Measurements from ENCODE around the gene SELENOF.

The SELENOF gene

DNA sequence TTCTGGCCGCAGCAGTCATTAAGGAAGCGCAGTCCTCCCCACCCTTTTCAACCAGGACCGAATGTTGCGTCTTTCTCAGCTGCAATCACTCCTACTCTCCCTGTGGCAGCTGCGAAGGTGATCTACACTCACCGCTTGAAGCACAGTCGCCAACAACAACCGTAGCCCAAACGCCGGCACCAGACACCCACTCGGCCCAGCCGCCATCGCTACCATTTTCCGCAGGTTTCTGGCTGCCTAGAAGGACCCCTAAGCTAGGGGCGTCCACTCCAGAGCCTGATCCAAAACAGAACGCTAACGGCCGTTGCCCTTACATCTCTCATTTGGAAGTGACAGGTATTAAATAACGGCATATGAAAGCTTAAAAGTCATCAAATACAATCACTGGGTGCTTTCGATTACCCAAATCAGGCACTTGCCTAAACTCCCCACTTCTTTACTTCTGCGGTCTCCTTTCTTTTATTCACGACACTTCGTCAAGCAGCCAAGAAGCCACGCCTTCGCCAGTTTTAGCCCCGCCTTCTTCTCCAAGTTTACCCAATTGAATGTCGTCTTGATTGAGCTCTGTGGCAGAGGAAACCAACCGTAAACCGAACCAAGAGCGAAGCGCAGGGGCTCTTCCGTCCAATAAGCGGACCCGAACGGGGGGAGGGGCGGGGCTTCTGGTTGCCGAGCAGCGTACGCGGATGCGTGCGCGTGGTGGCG is at the start of gene SELENOF:
TSS of gene SELENOF (minus strand) at position 231 of the 705 bp plus-strand sequence. CDS start at position 216, 15 bp downstream.
- peak; percentile 99 for DNase-seq

DNA sequence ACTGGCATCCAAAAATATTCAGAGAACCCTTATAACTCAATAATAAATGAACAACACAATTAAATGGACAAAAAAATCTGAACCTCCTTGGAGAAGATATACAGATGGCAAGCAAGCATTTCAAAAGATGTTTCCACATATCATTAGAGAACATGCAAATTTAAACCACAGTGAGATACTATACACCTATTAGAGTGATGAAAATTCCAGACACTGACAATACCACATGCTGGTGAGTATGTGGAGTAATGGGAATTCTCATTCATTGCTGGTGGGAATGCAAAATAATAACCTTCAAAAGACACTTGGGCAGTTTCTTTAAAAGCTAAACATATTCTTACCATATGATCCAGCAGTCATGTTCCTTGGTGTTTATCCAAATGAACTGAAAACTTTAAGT is 46.6 kb upstream of the SELENOF start:
- no peak for DNase-seq

DNA sequence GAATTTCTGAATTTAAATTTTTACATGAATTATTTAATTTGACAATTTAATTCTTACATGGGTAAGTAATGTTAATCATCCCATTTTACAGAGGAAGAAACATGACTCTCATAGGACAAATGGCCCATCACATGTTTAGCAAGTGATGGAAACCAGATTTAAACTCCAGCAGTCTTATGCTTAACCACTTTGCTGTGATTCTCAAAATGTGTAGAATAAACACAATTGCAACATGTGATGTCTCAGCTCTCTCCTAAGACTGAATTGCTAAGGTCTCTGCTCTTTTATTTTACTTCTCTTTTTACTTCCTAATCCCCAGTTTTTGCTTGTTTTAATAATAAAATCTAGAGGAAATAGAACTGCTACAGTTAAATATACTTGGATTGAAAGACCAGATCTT is 43.3 kb upstream of the SELENOF start:
- DNase-seq: no peak

DNA sequence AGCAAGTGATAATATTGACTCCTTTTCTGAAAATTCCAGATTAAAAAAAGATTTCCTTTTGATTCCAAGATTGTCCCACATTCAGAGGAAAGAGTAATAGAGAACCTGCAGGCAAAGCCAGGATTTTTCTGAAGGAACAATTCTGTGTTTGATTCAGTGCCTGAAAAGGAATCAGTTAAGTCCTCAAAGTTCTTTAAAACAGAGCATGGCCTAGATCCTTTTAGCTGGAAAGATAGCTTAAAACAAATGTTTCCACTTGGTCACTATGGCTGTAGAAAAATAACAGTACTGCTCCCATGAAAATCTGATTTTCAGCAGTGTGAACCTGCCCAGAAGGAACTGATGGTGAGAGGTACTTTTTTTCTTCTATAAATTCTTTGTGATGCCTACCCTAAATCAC is 42.3 kb upstream of the SELENOF start:
- DNase-seq: no peak

DNA sequence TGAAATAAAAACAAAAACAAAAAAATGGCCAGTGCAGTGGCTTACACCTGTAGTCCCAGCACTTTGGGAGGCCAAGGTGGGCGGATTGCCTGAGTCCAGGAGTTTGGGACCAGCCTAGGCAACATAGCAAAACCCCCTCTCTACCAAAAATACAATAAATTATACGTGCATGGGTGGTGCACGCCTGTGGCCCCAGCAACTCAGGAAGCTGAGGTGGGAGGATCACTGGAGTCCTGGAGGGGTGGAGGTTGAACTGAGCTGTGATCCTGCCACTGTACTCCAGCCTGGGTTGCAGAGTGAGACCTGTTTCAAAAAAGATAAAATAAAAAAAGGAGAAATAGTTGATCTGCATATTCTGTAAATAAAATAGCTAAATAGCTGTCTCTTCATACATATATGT is 41.8 kb upstream of the SELENOF start:
- no peak for DNase-seq

DNA sequence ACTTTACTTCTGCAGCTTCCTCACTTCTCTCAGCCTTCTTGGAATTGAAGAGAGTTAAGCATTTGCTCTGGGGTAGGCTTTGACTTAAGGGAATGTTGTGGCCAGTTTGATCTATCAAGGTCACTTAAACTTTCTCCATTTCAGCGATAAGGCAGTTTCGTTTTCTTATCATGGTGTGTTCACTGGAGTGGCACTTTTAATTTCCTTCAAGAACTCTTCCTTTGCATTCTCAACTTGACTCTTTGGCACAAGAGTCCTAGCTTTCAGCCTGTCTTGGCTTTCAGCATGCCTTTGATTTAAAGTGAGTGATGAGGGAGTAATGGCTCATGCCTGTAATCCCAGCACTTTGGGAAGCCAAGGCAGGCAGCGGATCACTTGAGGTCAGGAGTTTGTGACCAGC is 39.2 kb upstream of the SELENOF start:
- DNase-seq: no peak

DNA sequence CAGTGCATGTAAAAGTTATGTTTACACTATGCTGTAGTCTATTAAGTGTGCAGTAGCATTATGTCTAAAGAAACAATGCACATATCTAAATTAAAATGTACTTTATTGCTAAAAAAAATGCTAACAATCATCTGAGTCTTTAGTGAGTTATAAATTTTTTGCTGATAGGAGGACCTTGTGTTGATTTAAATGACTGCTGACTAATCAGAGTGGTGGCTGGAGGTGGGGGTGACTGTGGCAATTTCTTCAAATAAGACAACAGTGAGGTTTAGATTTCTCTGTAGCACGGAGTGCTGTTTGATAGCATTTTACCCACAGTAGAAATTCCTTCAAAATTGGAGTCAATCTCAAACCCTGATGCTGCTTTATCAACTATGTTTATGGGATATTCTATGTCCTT is 37.5 kb upstream of the SELENOF start:
- no peak for DNase-seq

DNA sequence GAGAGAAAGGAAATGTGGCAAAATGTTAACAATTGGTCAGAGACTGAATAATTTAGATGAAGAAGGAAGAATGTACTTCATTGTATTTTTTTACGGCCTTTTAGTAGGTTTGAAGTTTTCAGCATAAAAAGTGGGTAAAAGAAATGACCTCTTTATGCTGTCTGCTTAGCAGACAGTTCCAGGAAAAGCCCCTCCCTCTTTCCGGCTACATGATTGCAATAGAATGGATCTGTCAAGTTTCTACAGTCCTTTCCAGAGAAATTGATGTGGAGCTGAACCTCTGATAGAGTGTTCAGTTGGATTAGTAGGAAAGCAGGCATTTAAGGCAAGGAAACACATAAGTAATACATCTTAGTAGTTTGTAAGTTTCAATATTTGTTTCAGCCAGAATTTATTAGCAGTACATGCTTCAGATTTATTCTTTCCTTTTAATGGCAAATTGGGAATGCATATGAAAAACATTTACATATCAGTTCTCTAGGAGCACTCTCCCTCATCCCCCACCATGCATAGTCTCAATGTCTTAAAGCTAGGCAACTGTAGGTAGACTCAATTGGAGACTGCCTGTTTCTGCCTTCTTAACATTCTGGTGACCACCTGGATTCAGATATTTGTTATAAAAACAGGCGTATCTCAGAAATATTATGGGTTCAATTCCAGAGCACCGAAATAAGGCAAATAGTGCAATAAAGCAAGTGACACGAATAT is 36.9 kb upstream of the SELENOF start:
- DNase-seq: no peak

DNA sequence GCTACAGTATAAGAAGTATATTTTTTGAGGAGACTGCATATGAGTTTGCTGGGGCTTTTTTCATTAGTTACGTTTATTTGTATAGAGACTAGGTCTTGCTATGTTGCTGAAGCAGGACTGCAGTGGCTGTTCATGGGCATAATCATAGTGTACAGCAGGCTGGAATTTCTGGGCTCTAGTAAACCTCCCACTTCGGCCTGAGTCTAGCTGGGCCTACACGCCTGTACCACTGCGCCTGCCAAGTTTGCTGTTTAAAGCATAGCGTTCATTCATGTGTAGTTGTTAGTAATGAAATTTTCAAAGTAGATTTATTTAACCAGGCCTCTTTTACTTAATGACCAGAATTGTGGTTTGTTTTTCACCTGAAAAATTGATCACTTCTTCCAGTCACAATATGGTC is 34.3 kb upstream of the SELENOF start:
- no peak for DNase-seq

DNA sequence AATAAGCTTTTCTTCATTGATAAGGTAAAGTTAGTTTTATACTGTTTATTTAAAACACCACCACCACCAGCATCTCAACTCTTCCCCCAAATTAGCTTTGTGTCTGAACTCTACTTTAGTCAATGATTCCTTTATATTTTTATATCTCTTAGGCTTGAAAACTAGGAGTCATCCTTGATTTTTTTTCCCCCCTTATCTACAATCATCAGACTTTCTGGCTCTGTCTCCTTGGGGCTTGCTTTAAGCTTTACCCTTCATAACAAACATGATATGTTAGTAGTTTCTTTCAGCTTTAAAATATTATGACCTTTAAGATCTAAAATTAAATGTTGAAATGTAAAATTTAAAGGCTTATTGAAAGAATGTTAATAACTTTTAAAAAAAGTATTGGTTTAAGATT is 28.8 kb upstream of the SELENOF start:
- no peak for DNase-seq

DNA sequence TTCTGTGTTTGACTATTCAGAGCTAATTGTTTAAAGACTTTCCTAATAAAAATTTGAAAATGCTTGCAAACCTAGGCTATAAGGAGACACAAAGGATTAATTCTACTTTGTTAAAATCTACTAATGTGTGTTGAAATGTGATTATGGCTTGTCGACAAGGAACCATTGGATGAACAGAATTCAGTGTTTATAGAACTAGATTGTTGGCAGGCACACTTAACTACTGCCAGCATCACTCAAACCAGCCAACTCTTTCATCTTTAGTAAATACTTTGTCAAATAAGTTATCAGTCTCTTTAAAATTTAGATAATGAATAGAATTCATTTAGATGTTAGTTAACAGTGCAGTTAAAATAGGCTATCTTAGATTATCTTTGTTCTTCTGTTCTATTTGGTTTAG is 28.1 kb upstream of the SELENOF start:
- no peak for DNase-seq

DNA sequence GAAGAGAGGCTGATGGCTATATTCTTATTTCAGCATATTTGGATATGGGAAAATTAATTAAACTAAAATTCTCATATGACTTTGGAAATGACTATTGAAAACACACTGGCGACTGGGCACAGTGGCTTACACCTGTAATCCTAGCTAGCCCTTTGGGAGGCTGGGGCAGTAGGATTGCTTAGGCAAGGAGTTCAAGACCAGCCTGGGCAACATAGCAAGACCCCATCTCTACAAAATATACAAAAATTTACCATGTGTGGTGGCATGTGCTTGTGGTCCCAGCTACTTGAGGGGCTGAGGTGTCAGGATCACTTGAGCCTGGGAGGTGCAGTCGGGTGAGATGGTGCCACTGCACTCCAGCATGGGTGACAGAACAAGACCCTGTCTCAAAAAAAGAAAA is 26.7 kb upstream of the SELENOF start:
- DNase-seq: no peak

DNA sequence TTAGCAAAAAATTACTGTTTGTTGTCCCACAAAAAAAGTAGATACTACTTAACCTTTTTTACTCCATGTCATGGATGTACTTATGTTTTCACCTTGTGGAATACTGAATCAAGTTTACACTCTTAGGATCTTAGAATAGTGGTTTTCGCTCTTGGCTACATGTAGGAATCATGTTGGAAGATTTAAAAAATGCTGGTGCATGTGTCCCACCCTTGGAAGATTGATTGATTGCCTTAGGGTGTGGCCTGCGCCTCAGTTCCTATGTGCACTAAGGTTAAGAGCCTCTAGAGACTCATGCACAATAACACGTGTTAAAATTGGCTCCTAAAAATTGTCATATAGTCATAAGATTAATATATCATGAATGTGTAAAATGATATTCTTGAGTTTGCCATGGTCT is 25.5 kb upstream of the SELENOF start:
- DNase-seq: no peak

DNA sequence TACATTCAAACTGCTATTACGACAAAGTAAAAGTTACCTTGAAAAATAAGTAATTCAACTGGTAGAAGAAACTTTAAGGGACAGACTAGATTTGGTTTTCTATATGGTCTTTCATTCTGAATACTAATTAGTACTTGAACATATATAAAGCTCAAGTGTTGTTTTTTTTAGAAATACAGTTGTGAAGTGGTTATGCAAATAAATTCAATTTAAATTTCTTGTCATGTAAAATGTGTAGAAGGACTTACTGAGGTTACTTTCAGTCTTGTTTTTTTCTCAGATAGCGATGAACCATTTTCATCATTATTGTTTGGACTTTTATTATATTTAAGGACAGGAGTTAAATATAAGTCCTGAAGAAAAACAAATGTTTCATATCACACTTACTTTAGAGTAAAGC is 24.9 kb upstream of the SELENOF start:
- no peak for DNase-seq

DNA sequence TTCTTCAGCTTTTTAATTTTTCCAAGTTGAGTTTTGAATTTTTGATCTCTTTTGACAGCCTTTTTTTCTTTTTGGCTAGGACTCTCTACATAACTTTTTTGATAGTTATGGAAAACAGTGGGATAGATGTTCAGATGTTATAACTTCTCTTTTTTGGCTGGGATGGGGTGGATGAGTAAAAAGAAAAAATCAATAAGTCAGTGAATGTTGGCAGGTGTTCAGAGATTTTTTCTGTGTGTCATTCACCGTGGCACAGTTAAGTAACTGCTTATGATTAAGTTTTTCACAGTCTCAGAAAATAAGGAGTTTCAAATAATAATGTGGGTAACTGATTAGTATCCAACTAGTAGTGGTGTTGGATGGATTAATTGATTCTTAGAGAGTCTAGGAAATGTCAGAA is 24.5 kb upstream of the SELENOF start:
- no peak for DNase-seq

DNA sequence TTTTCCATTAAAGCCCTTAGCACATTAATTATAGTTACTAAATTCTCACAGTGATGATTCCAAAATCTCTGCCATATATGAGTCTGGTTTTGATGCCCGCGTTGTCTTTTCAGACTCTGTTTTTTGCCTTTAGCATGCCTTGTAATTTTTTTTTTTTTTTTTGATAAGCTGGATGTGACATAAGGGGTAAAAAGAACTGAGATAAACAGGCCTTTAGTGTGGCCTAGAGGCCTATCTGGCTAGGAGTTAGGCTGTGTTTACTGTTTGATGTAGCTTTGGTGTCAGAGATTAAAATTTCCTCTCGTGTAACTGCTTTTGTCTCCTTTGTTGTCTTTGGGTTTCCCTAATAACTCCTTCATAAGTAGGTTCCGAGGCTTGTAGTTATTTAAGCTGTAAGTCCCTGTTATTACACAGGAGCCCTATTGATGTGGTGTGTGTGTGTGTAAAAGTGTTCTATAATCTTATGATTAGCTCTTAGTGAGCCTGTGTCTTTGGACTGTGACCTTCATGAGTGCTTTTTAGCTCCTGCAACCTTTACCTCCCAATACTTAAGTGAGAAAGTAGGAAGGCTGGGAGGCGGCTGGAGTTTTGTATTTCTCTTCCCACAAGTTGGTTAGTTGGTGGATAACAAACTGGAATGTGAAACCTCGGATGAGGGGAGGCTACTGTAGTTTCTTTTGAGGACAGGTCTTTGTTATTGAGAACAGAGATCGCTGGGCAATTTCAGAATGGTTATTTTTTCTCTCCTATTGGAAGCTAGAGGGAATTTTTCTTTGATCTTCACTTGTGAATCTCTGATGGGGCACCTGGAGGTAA is 19.8 kb upstream of the SELENOF start:
- DNase-seq: no peak

DNA sequence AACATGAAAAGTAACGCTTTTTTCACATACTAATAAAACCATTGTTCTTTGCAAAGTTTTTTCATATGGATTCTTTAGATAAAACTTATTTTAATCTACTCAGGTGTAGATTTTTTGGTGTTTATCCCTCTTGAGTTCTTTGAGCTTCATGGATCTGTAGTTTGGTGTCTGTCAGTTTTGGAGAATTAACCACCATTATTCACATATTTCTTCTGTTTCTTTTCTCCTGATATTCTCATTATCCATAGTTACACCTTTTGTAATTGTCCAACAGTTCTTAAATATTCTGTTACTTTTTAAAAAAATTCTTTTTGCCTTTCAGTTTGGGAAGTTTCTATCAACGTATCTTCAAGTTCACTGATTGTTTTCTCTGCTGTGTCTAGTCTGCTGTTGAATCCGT is 19.1 kb upstream of the SELENOF start:
- DNase-seq: no peak

DNA sequence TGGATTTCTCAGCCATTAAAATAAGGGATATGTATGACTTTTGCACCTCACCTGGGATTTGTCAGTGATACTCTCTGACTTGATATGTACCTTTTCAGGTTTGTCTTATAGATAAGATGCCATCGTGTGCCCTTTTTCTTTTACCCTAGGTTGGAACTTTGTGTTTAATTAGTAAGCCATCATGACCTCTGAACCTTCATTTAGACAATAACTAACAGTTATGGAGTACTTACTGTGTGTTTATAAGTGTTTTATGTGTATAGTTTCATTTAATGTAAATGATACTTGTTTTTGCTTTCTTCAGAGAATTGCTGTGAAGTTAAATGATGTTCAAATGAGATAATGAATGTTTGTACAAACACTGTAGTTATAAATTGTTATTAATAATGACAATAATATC is 14.9 kb upstream of the SELENOF start:
- no peak for DNase-seq

DNA sequence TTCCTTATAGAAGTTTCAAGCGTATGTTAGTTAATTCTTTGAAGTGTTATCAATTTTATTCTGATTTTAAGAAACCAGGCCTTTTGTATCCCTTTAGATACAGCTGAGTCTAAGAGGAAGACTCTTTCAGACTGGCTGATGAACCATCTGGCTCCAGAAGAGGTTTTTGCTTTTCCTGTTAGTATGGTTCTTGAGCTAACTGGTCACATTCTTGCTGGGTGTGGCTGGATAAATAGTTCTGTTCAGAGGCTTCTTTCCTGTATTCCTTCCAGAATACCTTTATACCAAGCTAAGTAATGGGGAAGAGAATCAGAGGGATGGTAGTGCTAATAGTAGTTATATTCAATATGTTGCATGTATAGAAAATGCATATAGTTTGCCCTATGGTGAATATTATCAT is 13.0 kb upstream of the SELENOF start:
- DNase-seq: no peak

DNA sequence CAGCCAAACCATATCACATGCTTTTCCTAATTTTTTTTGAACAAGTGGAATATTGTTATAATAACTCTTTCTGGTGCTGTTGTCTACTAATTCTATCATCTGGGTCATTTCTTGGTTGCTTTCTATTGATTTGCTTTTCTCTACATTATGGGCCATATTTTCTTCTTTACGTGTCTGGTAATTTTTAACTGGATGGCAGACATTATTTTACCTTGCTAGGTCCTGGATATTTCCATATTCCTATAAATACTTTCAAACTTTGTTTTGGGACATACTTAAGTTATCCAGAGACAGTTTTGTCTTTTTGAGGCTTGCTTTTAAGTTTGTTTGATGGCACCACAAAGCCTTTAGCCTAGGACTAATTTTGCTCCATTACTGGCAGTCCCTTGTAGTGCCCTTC is 11.8 kb upstream of the SELENOF start:
- no peak for DNase-seq

DNA sequence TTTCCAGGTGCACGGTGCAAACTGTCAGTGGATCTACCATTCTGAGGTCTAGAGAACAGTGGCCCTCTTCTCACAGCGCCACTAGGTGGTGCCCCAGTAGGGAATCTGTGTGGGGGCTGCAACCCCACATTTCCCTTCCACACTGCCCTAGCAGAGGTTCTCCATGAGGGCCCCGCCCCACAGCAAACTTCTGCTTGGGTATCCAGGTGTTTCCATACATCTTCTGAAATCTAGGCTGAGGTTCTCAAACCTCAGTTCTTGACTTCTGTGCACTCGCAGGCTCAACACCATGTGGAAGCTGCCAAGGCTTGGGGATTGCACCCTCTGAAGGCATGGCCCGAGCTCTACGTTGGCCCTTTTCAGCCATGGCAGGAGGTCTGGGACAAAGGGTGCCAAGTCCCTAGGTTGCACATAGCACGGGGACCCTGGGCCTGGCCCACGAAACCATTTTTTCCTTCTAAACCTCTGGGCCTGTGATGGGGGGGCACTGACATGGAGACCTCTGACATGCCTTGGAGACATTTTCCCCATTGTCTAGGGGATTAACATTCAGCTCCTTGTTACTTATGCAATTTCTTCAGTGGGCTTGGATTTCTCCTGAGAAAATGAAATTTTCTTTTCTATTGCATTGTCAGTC is 10.5 kb upstream of the SELENOF start:
- DNase-seq: no peak

DNA sequence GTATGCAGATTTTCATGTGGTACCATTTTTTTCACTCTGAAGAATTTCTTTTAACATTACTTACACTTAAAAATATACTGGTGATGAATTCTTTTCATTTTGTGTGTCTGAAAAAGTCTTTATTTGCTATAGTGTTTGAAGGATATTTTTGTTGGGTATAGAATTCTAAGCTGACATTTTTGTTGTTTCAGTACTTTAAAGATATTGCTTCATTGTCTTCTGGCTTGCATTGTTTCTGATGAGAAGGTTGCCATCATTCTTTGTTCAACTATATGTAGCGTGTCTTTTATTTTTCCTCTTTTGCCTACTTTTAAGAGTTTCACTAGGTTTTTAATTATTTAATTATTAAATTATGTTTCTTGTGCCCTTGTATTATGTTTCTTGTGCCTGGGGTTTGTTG is 8.5 kb upstream of the SELENOF start:
- no peak for DNase-seq

DNA sequence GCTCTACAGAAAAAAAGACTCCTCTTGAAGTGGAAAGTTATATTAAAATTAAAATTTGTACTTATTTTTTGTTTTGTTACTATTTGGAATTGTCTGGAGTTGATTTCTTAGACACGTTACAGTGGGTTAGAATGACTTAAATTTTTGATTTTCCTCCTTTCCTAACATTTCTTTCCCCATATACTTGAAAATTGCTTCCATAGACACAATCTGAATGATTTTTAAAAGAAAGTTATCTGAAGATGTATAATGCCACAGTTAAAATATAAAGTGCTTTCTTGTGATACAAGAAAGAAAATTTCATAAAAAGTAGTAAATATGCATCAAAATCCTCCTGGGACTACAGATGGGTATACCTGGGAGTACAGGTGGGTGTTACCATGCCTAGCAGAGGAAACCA is 2.8 kb upstream of the SELENOF start:
- DNase-seq: no peak

Data from GF-D8 (cell line).